ENCODE measurements around the gene DCLK2.

DCLK2 gene

DNA sequence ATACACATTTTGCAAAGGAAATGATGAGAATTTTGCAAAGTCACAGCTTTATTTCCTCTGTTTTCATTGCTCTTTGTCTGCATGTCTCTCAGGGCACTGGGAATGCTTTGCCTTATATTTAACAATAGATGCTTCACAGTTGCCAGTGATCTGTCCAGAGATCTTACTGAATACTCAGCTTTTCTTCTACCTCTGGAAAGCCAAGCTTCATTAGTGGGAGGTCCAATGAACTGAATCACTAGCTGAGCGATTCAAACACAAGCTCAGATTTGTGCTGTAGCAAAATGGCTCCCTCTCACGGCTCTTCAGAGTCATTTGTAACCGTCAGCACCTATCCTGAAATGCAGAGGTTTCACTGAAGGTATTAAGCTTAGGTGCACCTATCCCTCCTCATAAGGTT lies 138.9 kb downstream of the DCLK2 start:
- H3K79me2 ChIP-seq (ENCODE audit: insufficient read depth, low read length), result no peaks in the 10 kb centered on the region
- no peaks in the 10 kb centered on the region for H3K36me3 ChIP-seq (ENCODE audit: insufficient read depth, low read length)
- no peak overlapping the region for H3K27ac ChIP-seq (ENCODE audit: low read depth, low read length, poor library complexity, severe bottlenecking)
- TF ChIP-seq EZH2 (IDR thresholded peaks at IDR 0.05; ENCODE audit: borderline replicate concordance, low read length), result no peak
- TF ChIP-seq, protein P1, sequence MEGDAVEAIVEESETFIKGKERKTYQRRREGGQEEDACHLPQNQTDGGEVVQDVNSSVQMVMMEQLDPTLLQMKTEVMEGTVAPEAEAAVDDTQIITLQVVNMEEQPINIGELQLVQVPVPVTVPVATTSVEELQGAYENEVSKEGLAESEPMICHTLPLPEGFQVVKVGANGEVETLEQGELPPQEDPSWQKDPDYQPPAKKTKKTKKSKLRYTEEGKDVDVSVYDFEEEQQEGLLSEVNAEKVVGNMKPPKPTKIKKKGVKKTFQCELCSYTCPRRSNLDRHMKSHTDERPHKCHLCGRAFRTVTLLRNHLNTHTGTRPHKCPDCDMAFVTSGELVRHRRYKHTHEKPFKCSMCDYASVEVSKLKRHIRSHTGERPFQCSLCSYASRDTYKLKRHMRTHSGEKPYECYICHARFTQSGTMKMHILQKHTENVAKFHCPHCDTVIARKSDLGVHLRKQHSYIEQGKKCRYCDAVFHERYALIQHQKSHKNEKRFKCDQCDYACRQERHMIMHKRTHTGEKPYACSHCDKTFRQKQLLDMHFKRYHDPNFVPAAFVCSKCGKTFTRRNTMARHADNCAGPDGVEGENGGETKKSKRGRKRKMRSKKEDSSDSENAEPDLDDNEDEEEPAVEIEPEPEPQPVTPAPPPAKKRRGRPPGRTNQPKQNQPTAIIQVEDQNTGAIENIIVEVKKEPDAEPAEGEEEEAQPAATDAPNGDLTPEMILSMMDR (IDR thresholded peaks at IDR 0.05; ENCODE audit: low read length), result peak; percentile 33; the same call in 1 of the 2 replicates
- no peak overlapping the region for H2AFZ ChIP-seq (ENCODE audit: low read length)
- H3F3A ChIP-seq (ENCODE audit: insufficient read depth, low read length), result no peaks in the 10 kb centered on the region
- no peaks in the 10 kb centered on the region for H4K20me1 ChIP-seq (ENCODE audit: insufficient read depth, low read length)
- H3K4me3 ChIP-seq (ENCODE audit: low read depth, low read length, poor library complexity, severe bottlenecking), result no peak overlapping the region
- H3K9ac ChIP-seq (ENCODE audit: low read length), result no peak overlapping the region
- H3K9me2 ChIP-seq (ENCODE audit: low read depth, low read length), result no peaks in the 10 kb centered on the region
- H3K27me3 ChIP-seq (ENCODE audit: insufficient read depth, low read length), result no peaks in the 10 kb centered on the region
- H3K4me2 ChIP-seq (ENCODE audit: low read length), result no peak overlapping the region
- no peaks in the 10 kb centered on the region for H3K4me1 ChIP-seq (ENCODE audit: insufficient read depth, low read length, severe bottlenecking)
- H3K9me3 ChIP-seq (ENCODE audit: low read length), result no peaks in the 10 kb centered on the region

DNA sequence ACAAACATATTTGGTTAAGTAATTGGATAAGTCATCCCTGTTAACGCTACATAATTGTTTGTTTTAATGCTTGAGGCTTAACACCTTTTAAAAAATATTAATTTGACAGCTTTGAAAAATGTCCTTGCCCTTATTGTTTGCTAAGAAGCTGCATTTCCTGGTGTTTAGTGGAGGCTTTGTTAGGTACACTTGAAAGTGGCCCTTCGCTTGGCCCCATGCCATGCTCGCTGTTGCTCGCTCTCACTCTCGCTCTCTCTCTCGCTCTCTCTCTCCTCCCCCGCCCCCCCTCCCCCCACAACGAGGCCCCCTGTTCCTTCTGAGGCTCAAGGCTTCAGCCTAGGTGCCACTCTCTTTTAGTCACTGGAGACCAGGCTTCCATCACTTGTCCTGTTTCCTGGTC lies 139.6 kb downstream of the DCLK2 start:
- no peak for TF ChIP-seq EZH2 (IDR thresholded peaks at IDR 0.05; ENCODE audit: borderline replicate concordance, low read length)
- TF ChIP-seq, protein P1 (IDR thresholded peaks at IDR 0.05; ENCODE audit: low read length), result no peak
- no peaks in the 10 kb centered on the region for H3K4me1 ChIP-seq (ENCODE audit: insufficient read depth, low read length, severe bottlenecking)
- H3K27me3 ChIP-seq (ENCODE audit: insufficient read depth, low read length), result no peaks in the 10 kb centered on the region
- H3K9ac ChIP-seq (ENCODE audit: low read length), result no peak overlapping the region
- no peak overlapping the region for H3K27ac ChIP-seq (ENCODE audit: low read depth, low read length, poor library complexity, severe bottlenecking)
- H3K4me2 ChIP-seq (ENCODE audit: low read length), result no peak overlapping the region
- no peaks in the 10 kb centered on the region for H3K9me2 ChIP-seq (ENCODE audit: low read depth, low read length)
- no peaks in the 10 kb centered on the region for H3K36me3 ChIP-seq (ENCODE audit: insufficient read depth, low read length)
- H3K79me2 ChIP-seq (ENCODE audit: insufficient read depth, low read length), result no peaks in the 10 kb centered on the region
- H3K4me3 ChIP-seq (ENCODE audit: low read depth, low read length, poor library complexity, severe bottlenecking), result no peak overlapping the region
- no peaks in the 10 kb centered on the region for H3K9me3 ChIP-seq (ENCODE audit: low read length)
- H4K20me1 ChIP-seq (ENCODE audit: insufficient read depth, low read length), result no peaks in the 10 kb centered on the region
- H3F3A ChIP-seq (ENCODE audit: insufficient read depth, low read length), result no peaks in the 10 kb centered on the region
- H2AFZ ChIP-seq (ENCODE audit: low read length), result no peak overlapping the region

DNA sequence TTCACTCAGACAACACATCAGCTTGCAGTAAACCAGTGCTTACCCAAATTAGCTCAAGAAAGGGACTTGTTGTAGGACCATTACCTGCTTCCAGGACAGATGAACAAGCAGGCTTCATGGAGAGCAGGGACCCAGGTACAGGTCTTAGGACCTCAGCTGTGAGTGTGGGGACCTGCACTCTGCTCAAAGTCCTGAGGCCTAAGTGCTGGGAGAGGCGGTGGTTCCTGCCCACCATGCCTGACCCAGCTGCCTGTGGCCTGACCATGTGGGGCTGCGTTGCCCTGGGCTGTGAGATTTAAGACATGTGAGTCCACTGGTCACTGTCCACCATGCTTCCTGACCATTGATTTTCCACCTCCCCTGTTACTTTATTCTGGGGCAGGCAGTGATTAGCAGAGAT lies 140.2 kb downstream of the DCLK2 start:
- Histone ChIP-seq H4K20me1 (ENCODE audit: insufficient read depth, low read length) (no peaks in the 10 kb centered on the region), H3K9me3 (ENCODE audit: low read length) (no peaks in the 10 kb centered on the region)

More for the DNA sequence above, 140.2 kb downstream of the DCLK2 start:
- Histone ChIP-seq H3K4me3 (ENCODE audit: low read depth, low read length, poor library complexity, severe bottlenecking) (no peak overlapping the region), H3K9me2 (ENCODE audit: low read depth, low read length) (no peaks in the 10 kb centered on the region), H3K4me1 (ENCODE audit: insufficient read depth, low read length, severe bottlenecking) (no peaks in the 10 kb centered on the region), H3K27ac (ENCODE audit: low read depth, low read length, poor library complexity, severe bottlenecking) (no peak overlapping the region), H3K27me3 (ENCODE audit: insufficient read depth, low read length) (no peaks in the 10 kb centered on the region), H3K9ac (ENCODE audit: low read length) (no peak overlapping the region), H3K36me3 (ENCODE audit: insufficient read depth, low read length) (no peaks in the 10 kb centered on the region), H3F3A (ENCODE audit: insufficient read depth, low read length) (no peaks in the 10 kb centered on the region), H3K4me2 (ENCODE audit: low read length) (no peak overlapping the region), H2AFZ (ENCODE audit: low read length) (no peak overlapping the region), H3K79me2 (ENCODE audit: insufficient read depth, low read length) (no peaks in the 10 kb centered on the region)
- TF ChIP-seq EZH2 (IDR thresholded peaks at IDR 0.05; ENCODE audit: borderline replicate concordance, low read length), result no peak
- TF ChIP-seq, protein P1 (IDR thresholded peaks at IDR 0.05; ENCODE audit: low read length), result no peak

Measured in OCI-LY1 (cell line).